GM06990 (cell line): ENCODE results near the gene UMOD.

Experiments
- DNase-seq: peaks from one replicate; pipeline ENCODE4 v3.0.0-alpha.2; 2011; ENCODE audit not compliant: insufficient read length; ENCODE audit errors: extremely low read depth
- H3K27me3 ChIP-seq: replicated peaks from 2 replicates; pipeline ENCODE4 v1.6.0; 2011; ENCODE audit warnings: low read length; ENCODE audit not compliant: control insufficient read depth, insufficient read depth
- H3K36me3 ChIP-seq: 2 replicates; pipeline ENCODE4 v1.5.1; 2011; ENCODE audit warnings: low read length; ENCODE audit not compliant: control insufficient read depth, insufficient read depth
- H3K4me3 ChIP-seq: replicated peaks from 2 replicates; pipeline ENCODE4 v1.5.1; 2011; ENCODE audit warnings: low read depth, mild to moderate bottlenecking, control low read depth, low read length
- TF ChIP-seq, protein P1 (sequence below): IDR thresholded peaks from 2 replicates; pipeline ENCODE4 v1.5.1; 2011; ENCODE audit warnings: low read length, control low read depth, mild to moderate bottlenecking, inconsistent platforms; ENCODE audit not compliant: insufficient read depth, poor library complexity, severe bottlenecking

Gene UMOD

DNA sequence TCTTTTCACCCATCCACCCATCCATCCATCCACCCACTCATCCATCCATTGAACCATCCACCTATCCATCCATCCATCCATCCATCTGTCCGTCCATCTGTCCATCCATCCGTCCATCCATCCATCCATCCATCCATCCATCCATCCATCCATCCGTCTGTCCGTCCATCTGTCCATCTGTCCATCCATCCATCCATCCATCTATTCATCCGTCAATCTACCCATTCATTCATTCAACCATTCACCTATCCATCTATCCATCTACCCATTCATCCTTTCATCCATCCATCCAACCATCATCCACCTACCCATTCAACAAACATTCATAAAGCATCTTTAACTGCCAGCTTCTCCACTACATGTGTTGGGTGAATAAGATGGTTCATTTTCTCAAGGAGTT is 54.1 kb downstream of the UMOD start:
- no peak for DNase-seq
- TF ChIP-seq, protein P1, sequence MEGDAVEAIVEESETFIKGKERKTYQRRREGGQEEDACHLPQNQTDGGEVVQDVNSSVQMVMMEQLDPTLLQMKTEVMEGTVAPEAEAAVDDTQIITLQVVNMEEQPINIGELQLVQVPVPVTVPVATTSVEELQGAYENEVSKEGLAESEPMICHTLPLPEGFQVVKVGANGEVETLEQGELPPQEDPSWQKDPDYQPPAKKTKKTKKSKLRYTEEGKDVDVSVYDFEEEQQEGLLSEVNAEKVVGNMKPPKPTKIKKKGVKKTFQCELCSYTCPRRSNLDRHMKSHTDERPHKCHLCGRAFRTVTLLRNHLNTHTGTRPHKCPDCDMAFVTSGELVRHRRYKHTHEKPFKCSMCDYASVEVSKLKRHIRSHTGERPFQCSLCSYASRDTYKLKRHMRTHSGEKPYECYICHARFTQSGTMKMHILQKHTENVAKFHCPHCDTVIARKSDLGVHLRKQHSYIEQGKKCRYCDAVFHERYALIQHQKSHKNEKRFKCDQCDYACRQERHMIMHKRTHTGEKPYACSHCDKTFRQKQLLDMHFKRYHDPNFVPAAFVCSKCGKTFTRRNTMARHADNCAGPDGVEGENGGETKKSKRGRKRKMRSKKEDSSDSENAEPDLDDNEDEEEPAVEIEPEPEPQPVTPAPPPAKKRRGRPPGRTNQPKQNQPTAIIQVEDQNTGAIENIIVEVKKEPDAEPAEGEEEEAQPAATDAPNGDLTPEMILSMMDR = no peak
- no peaks in the 10 kb centered on the region for H3K27me3 ChIP-seq
- no peak overlapping the region for H3K4me3 ChIP-seq
- H3K36me3 ChIP-seq = no peaks in the 10 kb centered on the region

DNA sequence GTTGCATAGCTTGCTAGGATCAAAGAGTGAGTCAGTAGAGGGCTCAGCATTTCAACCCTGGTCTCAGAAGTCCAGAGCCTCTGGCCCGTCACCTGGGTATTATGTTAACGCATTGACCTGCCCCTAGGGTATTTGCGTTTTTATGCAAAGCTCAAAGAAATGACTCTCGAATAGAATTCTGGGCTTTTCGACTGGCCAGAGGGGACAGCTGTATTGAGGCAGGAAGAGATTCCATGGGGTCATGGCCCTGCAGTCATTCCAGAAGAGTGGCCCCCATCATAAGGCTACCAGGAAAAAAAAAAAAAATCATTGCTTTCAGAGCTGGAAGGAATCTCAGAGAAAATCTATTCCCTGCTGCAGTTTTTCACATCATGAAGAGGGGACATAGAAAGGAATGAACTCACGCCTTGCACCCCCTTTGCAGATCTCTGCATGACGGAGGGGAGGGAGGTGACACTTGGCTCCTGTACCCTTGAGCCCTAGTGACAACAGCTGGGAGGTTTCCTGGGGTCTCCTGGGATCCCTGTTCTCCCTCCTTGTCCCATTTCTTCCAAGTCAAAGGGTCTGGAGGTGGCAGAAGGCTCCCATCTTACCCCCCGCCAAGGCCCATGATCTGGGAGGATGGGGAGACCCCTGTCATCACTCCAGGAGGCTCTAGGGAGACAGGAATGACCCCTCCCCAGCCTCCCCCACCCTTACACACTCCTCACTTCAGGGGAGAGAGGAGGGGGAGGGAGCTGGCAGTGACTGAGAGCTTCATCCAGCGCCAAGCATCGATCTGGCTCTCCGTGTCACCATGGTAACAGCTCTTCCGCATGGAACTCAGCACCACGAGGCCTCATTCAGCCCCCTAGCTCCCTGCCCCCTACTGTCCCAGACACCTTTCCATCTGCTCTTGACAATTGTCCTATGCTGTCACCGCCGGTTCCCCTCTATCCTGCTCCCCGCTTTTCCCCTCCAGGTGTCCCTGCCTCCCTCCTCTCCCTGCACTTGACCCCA is 61.0 kb downstream of the UMOD start:
- Histone ChIP-seq H3K4me3 (no peak overlapping the region), H3K36me3 (no peaks in the 10 kb centered on the region), H3K27me3 (no peaks in the 10 kb centered on the region; the same call in 1 of the 2 replicates)
- DNase-seq = no peak
- TF ChIP-seq, protein P1 = no peak

DNA sequence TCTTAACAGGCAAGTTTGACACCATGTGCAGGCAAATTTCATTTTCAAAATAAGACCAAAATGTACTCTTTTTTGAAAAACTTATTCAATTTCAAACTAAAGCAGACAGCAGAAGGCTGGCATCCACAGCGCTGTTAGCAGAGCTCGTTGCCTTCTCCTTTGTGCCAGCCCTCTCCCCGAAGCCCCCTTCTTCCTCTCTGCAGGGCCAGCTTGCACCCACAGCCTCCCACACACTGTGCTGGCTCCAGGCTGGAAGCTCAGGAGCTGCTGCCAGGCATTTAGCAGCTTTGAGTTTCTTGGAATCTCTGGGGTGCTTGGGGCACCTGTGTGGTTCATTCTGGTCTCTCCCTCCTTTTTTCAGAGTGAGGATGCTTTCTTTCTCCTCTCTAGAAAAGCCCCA is 62.9 kb downstream of the UMOD start:
- Histone ChIP-seq H3K27me3 (no peaks in the 10 kb centered on the region; the same call in 1 of the 2 replicates), H3K36me3 (no peaks in the 10 kb centered on the region), H3K4me3 (no peak overlapping the region)
- no peak for DNase-seq
- TF ChIP-seq, protein P1 = no peak

DNA sequence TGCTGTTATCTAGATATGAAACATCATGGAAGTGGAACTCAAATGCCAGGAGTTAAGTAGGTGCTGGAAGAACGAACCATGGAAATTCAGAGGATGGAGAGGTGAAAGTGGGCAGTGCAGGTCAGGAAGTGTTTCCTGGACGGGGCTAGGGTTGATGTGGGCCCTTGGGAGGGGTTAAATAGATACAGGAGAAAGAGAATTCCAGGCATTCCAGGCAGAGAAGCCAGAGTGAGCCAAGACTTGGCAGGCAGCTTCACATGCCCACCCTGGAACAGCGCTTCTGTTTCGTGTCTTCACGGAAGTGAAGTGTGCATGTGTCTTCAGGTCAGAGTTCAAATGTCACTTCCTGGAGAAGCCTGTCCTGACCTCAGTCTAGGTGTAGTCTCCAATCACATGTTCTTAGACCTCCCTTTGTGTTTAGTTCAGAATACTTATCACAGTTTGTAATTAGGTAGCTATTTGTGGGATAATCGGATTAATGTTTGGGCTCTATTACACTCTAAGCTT is 66.5 kb downstream of the UMOD start:
- TF ChIP-seq, protein P1 = no peak
- H3K4me3 ChIP-seq = no peak overlapping the region
- no peaks in the 10 kb centered on the region for H3K27me3 ChIP-seq
- no peaks in the 10 kb centered on the region for H3K36me3 ChIP-seq
- no peak for DNase-seq
